Activated CD4-positive, CD25-positive, alpha-beta regulatory T cell treated with anti-CD3 and anti-CD28 coated beads, Interleukin-2, amount 50 U/mL, for 24 hours (primary cell): ENCODE data around the gene CEP68.
"Not testable (repeated sequence)": the region's sequence is repeated elsewhere in the genome, so short reads cannot be mapped to it uniquely, and the experiment has no call there.

ENCODE experiments used
- ATAC-seq, 2 donors: fragments of 150-1000 bp; cut with Tn5 transposase; one replicate each; pipeline ENCODE4 v1.10.0; 2021; ENCODE audit warnings: mild to moderate bottlenecking in 1 of 2, moderate library complexity in 1 of 2

Gene CEP68

GRCh38 chr2:65092791-65093190 is 36.6 kb downstream of the CEP68 start:
- ATAC-seq = no peak

- no peak for ATAC-seq
Observed at GRCh38 chr2:65093211-65093610, 37.0 kb downstream of the CEP68 start.

GRCh38 chr2:65096948-65097347 is 40.7 kb downstream of the CEP68 start:
- ATAC-seq = no peak

GRCh38 chr2:65097844-65098243 is 41.6 kb downstream of the CEP68 start:
- no peak for ATAC-seq

- ATAC-seq = no peak
Observed at GRCh38 chr2:65098741-65099140, 42.5 kb downstream of the CEP68 start.

GRCh38 chr2:65101071-65101470 is 44.9 kb downstream of the CEP68 start:
- ATAC-seq = no peak

- ATAC-seq = no peak
Observed at GRCh38 chr2:65103013-65103715, 46.9 kb downstream of the CEP68 start.

GRCh38 chr2:65107530-65107929 is 51.3 kb downstream of the CEP68 start:
- ATAC-seq = no peak

- no peak for ATAC-seq
Observed at GRCh38 chr2:65108780-65109179, 52.6 kb downstream of the CEP68 start.

GRCh38 chr2:65112633-65113032 is 56.4 kb downstream of the CEP68 start:
- ATAC-seq = no peak

- ATAC-seq = no peak
Observed at GRCh38 chr2:65113229-65113628, 57.0 kb downstream of the CEP68 start.

- ATAC-seq = no peak
Observed at GRCh38 chr2:65113816-65114215, 57.6 kb downstream of the CEP68 start.

GRCh38 chr2:65114921-65115320 is 58.7 kb downstream of the CEP68 start:
- ATAC-seq = no peak

- ATAC-seq = no peak
Observed at GRCh38 chr2:65116645-65117044, 60.4 kb downstream of the CEP68 start.

- ATAC-seq = no peak
Observed at GRCh38 chr2:65120990-65121693, 64.9 kb downstream of the CEP68 start.

GRCh38 chr2:65122313-65122712 is 66.1 kb downstream of the CEP68 start:
- no peak for ATAC-seq

GRCh38 chr2:65125457-65125856 is 69.2 kb downstream of the CEP68 start:
- not testable (repeated sequence) for ATAC-seq

- ATAC-seq = no peak
Observed at GRCh38 chr2:65128297-65129190, 72.3 kb downstream of the CEP68 start.

- peak in 1 of 2 donors; percentile 1 for ATAC-seq
Observed at GRCh38 chr2:65129286-65129825, 73.1 kb downstream of the CEP68 start.

GRCh38 chr2:65129826-65130663 is 73.8 kb downstream of the CEP68 start, which contains the start of gene RAB1A:
Gene RAB1A (minus strand): TSS chr2:65130106. CDS start chr2:65129915, 191 bp downstream.
- ATAC-seq = peak; percentile 97 to 99

- no peak for ATAC-seq
Observed at GRCh38 chr2:65130664-65131175, 74.5 kb downstream of the CEP68 start.

- ATAC-seq = not testable (repeated sequence)
Observed at GRCh38 chr2:65132930-65133329, 76.7 kb downstream of the CEP68 start.
